Fibroblast of lung (primary cell): ENCODE results near the gene UTS2R. TPM values are rescaled to one million over a fixed set of nuclear protein-coding genes. Genes with fewer than 3 reads are reported as not detected.

Experiments used
- DNase-seq, 2 donors: peaks; one replicate each; pipeline versions ENCODE4 v3.0.0 to v3.0.0-alpha.2; 2010; ENCODE audit warnings: low read depth in 2 of 2
- H2AFZ ChIP-seq: 2 replicates; pipeline ENCODE4 v1.5.1; 2012; ENCODE audit warnings: low read length, control low read depth, inconsistent platforms
- H3K27ac ChIP-seq: 2 replicates; pipeline ENCODE4 v1.5.1; 2011; ENCODE audit warnings: low read length, control low read depth; ENCODE audit not compliant: insufficient read depth
- H3K27me3 ChIP-seq: 2 replicates; pipeline ENCODE4 v1.5.1; 2011; ENCODE audit warnings: mild to moderate bottlenecking, low read length; ENCODE audit not compliant: control insufficient read depth, insufficient read depth
- H3K36me3 ChIP-seq: 2 replicates; pipeline ENCODE4 v1.5.1; 2011; ENCODE audit warnings: low read length; ENCODE audit not compliant: control insufficient read depth, insufficient read depth
- H3K4me1 ChIP-seq: 2 replicates; pipeline ENCODE4 v1.5.1; 2011; ENCODE audit warnings: low read length; ENCODE audit not compliant: control insufficient read depth, insufficient read depth; ENCODE audit errors: extremely low read depth
- H3K4me2 ChIP-seq: 2 replicates; pipeline ENCODE4 v1.5.1; 2011; ENCODE audit warnings: low read length, control low read depth; ENCODE audit not compliant: insufficient read depth; ENCODE audit errors: extremely low read depth
- H3K4me3 ChIP-seq, 4 experiments: fragments of 200-600 bp in 1 of 4; sonication (generic) in 1 of 4; replicated peaks in 1 of 4; 2 replicates each; pipeline ENCODE4 v1.5.1; 2011 to 2016; ENCODE audit warnings: low read length in 4 of 4, low read depth in 3 of 4, mild to moderate bottlenecking in 3 of 4, control low read depth in 2 of 4, inconsistent platforms in 1 of 4, mixed read lengths in 1 of 4; ENCODE audit not compliant: insufficient read depth in 1 of 4; ENCODE audit errors: control extremely low read depth in 1 of 4
- H3K79me2 ChIP-seq: 2 replicates; pipeline ENCODE4 v1.5.1; 2012; ENCODE audit warnings: mild to moderate bottlenecking, low read length, inconsistent platforms; ENCODE audit not compliant: control insufficient read depth, insufficient read depth
- H3K9ac ChIP-seq: 2 replicates; pipeline ENCODE4 v1.5.1; 2011; ENCODE audit warnings: mild to moderate bottlenecking, low read length, control low read depth; ENCODE audit not compliant: insufficient read depth
- H3K9me3 ChIP-seq: 2 replicates; pipeline ENCODE4 v1.5.1; 2012; ENCODE audit warnings: low read depth, low read length; ENCODE audit not compliant: control insufficient read depth, insufficient read depth
- H4K20me1 ChIP-seq: 2 replicates; pipeline ENCODE4 v1.5.1; 2011; ENCODE audit warnings: low read length; ENCODE audit not compliant: control insufficient read depth, insufficient read depth; ENCODE audit errors: extremely low read depth
- CTCF ChIP-seq, 2 donors: IDR thresholded peaks in 1 of 2; conservative IDR thresholded peaks in 1 of 2; 1 replicate in 1 of 2; 2 replicates in 1 of 2; pipeline ENCODE4 v1.5.1; 2011 to 2012; ENCODE audit warnings: low read length in 2 of 2, control low read depth in 1 of 2, inconsistent platforms in 1 of 2, low read depth in 1 of 2, mild to moderate bottlenecking in 1 of 2
- EZH2 ChIP-seq: IDR thresholded peaks from 2 replicates; pipeline ENCODE4 v1.5.1; 2012; ENCODE audit warnings: low read length, control low read depth, mild to moderate bottlenecking; ENCODE audit errors: missing control alignments
- polyA plus RNA-seq, 2 donors: library from polyadenylated mRNA; depleted of rRNA in 1 of 2; stranded (reverse) in 1 of 2; unstranded in 1 of 2; fragments of >200 nt; gene quantifications; 2 replicates each; pipeline ENCODE4 v1.2.1, GENCODE V29; 2011 to 2012; ENCODE audit warnings: missing spikeins in 1 of 2
- total RNA-seq: library from RNA; depleted of rRNA; stranded (reverse); fragments of >200 nt; gene quantifications from 2 replicates; pipeline ENCODE4 v1.2.1, GENCODE V29; 2014

The UTS2R gene
- total and polyA plus RNA-seq, 2 donors (not counting 1 experiment from before 2014, with no cell fraction given): not detected

- H3K27ac ChIP-seq: peak overlapping the region; percentile 41
- H3K4me1 ChIP-seq: peaks cover 16% of the 10 kb centered on the region
- no peaks in the 10 kb centered on the region for H3K9me3 ChIP-seq
- H3K9ac ChIP-seq: no peak overlapping the region
- DNase-seq: peak; percentile 60 to 77
- H3K27me3 ChIP-seq: no peaks in the 10 kb centered on the region
- peak overlapping the region; percentile 52 for H2AFZ ChIP-seq
- no peaks in the 10 kb centered on the region for H3K79me2 ChIP-seq
- peak overlapping the region in 1 of 4 experiments; percentile 38 for H3K4me3 ChIP-seq
- TF ChIP-seq CTCF (conservative IDR thresholded peaks at IDR 0.05 in 1 of 2, IDR thresholded peaks at IDR 0.05 in 1 of 2; ENCODE audit: low read depth in 1 of 2, low read length in 2 of 2): no peak
- TF ChIP-seq EZH2: no peak
- H3K4me2 ChIP-seq: peak overlapping the region; percentile 72
- H4K20me1 ChIP-seq: no peaks in the 10 kb centered on the region
- H3K36me3 ChIP-seq: no peaks in the 10 kb centered on the region
Observed at GRCh38 chr17:82338858-82339633, 32.5 kb upstream of the UTS2R start.

- Histone ChIP-seq H3K4me3 (peak overlapping the region in 1 of 4 experiments; percentile 38), H3K79me2 (no peaks in the 10 kb centered on the region), H3K27ac (no peak overlapping the region), H3K36me3 (no peaks in the 10 kb centered on the region), H3K4me2 (peak overlapping the region; percentile 72), H2AFZ (peak overlapping the region; percentile 52), H3K9ac (no peak overlapping the region), H3K9me3 (no peaks in the 10 kb centered on the region), H3K4me1 (peaks cover 8% of the 10 kb centered on the region), H3K27me3 (no peaks in the 10 kb centered on the region), H4K20me1 (no peaks in the 10 kb centered on the region)
- DNase-seq: no peak
- no peak for TF ChIP-seq CTCF (conservative IDR thresholded peaks at IDR 0.05 in 1 of 2, IDR thresholded peaks at IDR 0.05 in 1 of 2; ENCODE audit: low read depth in 1 of 2, low read length in 2 of 2)
- no peak for TF ChIP-seq EZH2
Observed at GRCh38 chr17:82339634-82340580, 31.7 kb upstream of the UTS2R start.
